Psoas muscle (tissue), 8 donors: ENCODE results near the gene SUSD4. TPM values are rescaled to one million over a fixed set of nuclear protein-coding genes. Genes with fewer than 3 reads are reported as not detected.
"Not testable (repeated sequence)": the region's sequence is repeated elsewhere in the genome, so short reads cannot be mapped to it uniquely, and the experiment has no call there.

ENCODE experiments used
- ATAC-seq, 4 donors: fragments of 200-7000 bp; cut with Tn5 transposase; one replicate each; pipeline ENCODE4 v1.9.1; 2020; ENCODE audit warnings: moderate library complexity in 3 of 4, mild to moderate bottlenecking in 2 of 4
- DNase-seq, 2 donors: peaks; one replicate each; pipeline ENCODE4 v3.0.0-alpha.2; 2020
- H3K27ac ChIP-seq: fragments of 200-600 bp; one replicate; pipeline ENCODE4 v1.8.0; 2022
- H3K27me3 ChIP-seq, 3 donors: fragments of 200-600 bp in 1 of 3; one replicate each; pipeline versions ENCODE4 v1.6.1 to v1.8.0; 2013 to 2022; ENCODE audit warnings: low read length in 2 of 3, mild to moderate bottlenecking in 2 of 3, moderate library complexity in 1 of 3; ENCODE audit not compliant: insufficient read depth in 3 of 3
- H3K36me3 ChIP-seq, 2 donors: fragments of 200-600 bp in 1 of 2; one replicate each; pipeline versions ENCODE4 v1.6.1 to v1.8.0; 2013 to 2022; ENCODE audit warnings: low read depth in 1 of 2, mild to moderate bottlenecking in 1 of 2, moderate library complexity in 1 of 2; ENCODE audit not compliant: insufficient read depth in 1 of 2
- H3K4me1 ChIP-seq: fragments of 200-600 bp; one replicate; pipeline ENCODE4 v1.8.0; 2022
- H3K4me3 ChIP-seq: fragments of 200-600 bp; one replicate; pipeline ENCODE4 v1.8.0; 2022; ENCODE audit warnings: mild to moderate bottlenecking
- H3K9me3 ChIP-seq: fragments of 200-600 bp; one replicate; pipeline ENCODE4 v1.8.0; 2022
- CTCF ChIP-seq: fragments of 200-600 bp; IDR thresholded peaks from one replicate; pipeline ENCODE4 v1.8.0; 2022; ENCODE audit warnings: antibody characterized with exemption
- WGBS, 3 donors: extraction: QIAGEN DNeasy Blood & Tissue Kit; methylation state at CpG; one replicate each; pipeline versions ENCODE4 v1.1.6 to v1.1.7; 2013; 5-methylcytosine and 5-hydroxymethylcytosine counted together
- intact Hi-C, 2 donors: fragments of 100-400 bp; cut with DNase I; formaldehyde crosslinking; loops; one replicate each; pipeline versions ENCODE4 v1.11.0 to v1.14.2; 2022
- polyA plus RNA-seq, 3 donors: library from polyadenylated mRNA; stranded (reverse); fragments of 200-250 nt; gene quantifications; one replicate each; pipeline ENCODE4 v1.2.3, GENCODE V29; 2013
- total RNA-seq, 4 donors: library from RNA; stranded (reverse); fragmentation: NEBNext Ultra II Directional in 2 of 4; extraction: Animal tissue kit (Norgen Biotek cat#: 25700) in 2 of 4; gene quantifications; one replicate each; pipeline versions ENCODE4 v1.2.1 to v1.2.4, GENCODE V29; 2021 to 2023
- donor health status: healthy with polysubstance abuse.
- donor health status: DM: no; HTN: no; CAD: no; lungs with moderate emphysema.
- donor health status: Bipolar disorder and iron deficiency.
- donor health status: healthy.
- donor health status: DM: yes; HTN: yes; CAD: no.
- donor health status: DM: no; HTN: no; CAD: no.
- donor health status: DM: no; HTN: no; CAD: no.
- donor health status: DM: yes; HTN: yes; CAD: no.

Gene SUSD4
- total and polyA plus RNA-seq, 7 donors: 0.08 to 3.9 (median 0.21) TPM

GRCh38 chr1:223257856-223258550 is 106.0 kb downstream of the SUSD4 start:
- DNase-seq: no peak
- WGBS, 3 donors: 81 to 85% (median 84%) methylated on average over 8 of the region's 8 CpGs
- no peak overlapping the region for H3K4me3 ChIP-seq
- no peaks in the 10 kb centered on the region for H3K36me3 ChIP-seq
- TF ChIP-seq CTCF: no peak
- no peaks in the 10 kb centered on the region for H3K9me3 ChIP-seq
- no peaks in the 10 kb centered on the region for H3K4me1 ChIP-seq
- intact Hi-C loops: no loop called here
- no peak for ATAC-seq
- no peak overlapping the region for H3K27ac ChIP-seq
- H3K27me3 ChIP-seq: no peaks in the 10 kb centered on the region

GRCh38 chr1:223256034-223256433 is 107.9 kb downstream of the SUSD4 start:
- intact Hi-C loops: no loop called here
- DNase-seq: no peak
- no peak for TF ChIP-seq CTCF
- H3K4me3 ChIP-seq: no peak overlapping the region
- no peaks in the 10 kb centered on the region for H3K36me3 ChIP-seq
- H3K27ac ChIP-seq: no peak overlapping the region
- ATAC-seq: no peak
- H3K9me3 ChIP-seq: no peaks in the 10 kb centered on the region
- H3K27me3 ChIP-seq: no peaks in the 10 kb centered on the region
- 91 to 100% (median 95%) methylated on average over 3 of the region's 3 CpGs for WGBS, 3 donors
- no peaks in the 10 kb centered on the region for H3K4me1 ChIP-seq

GRCh38 chr1:223253916-223254315 is 110.1 kb downstream of the SUSD4 start:
- Histone ChIP-seq H3K4me3 (no peak overlapping the region), H3K27ac (no peak overlapping the region), H3K27me3 (no peaks in the 10 kb centered on the region), H3K36me3 (no peaks in the 10 kb centered on the region), H3K9me3 (no peaks in the 10 kb centered on the region), H3K4me1 (no peaks in the 10 kb centered on the region)
- intact Hi-C loops: no loop called here
- no peak for DNase-seq
- TF ChIP-seq CTCF: no peak
- no peak for ATAC-seq
- WGBS, 3 donors: 68 to 81% (median 78%) methylated on average over 3 of the region's 3 CpGs

- H3K9me3 ChIP-seq, H3K4me1 ChIP-seq, intact Hi-C loops, H3K4me3 ChIP-seq, H3K36me3 ChIP-seq, H3K27ac ChIP-seq, ATAC-seq, DNase-seq, H3K27me3 ChIP-seq: not testable (repeated sequence)
- 82 to 96% (median 86%) methylated on average over 2 of the region's 2 CpGs for WGBS, 3 donors
These were observed 112.6 kb downstream of the SUSD4 start for GRCh38 chr1:223251387-223251786.

GRCh38 chr1:223250632-223251015 is 113.4 kb downstream of the SUSD4 start:
- DNase-seq (no peak), ATAC-seq (peak in 3 of 4 donors; percentile 10 to 24 (median 24))
- intact Hi-C loops: no loop called here
- H3K27ac ChIP-seq: no peak overlapping the region
- 89 to 95% (median 90%) methylated on average over 6 of the region's 6 CpGs for WGBS, 3 donors
- H3K4me1 ChIP-seq: no peaks in the 10 kb centered on the region
- no peaks in the 10 kb centered on the region for H3K27me3 ChIP-seq
- H3K9me3 ChIP-seq: no peaks in the 10 kb centered on the region
- no peak for TF ChIP-seq CTCF
- no peak overlapping the region for H3K4me3 ChIP-seq
- H3K36me3 ChIP-seq: no peaks in the 10 kb centered on the region
